Astrocyte (in vitro differentiated cells and primary cell): ENCODE results near the gene F7. TPM values are rescaled to one million over a fixed set of nuclear protein-coding genes. Genes with fewer than 3 reads are reported as not detected.

Experiments
- DNase-seq: peaks from one replicate; pipeline ENCODE4 v3.0.0-alpha.2; 2010; ENCODE audit warnings: low read depth
- FAIRE-seq: peaks from 2 replicates; lab custom pipeline; 2011; peaks lifted over from hg19 to GRCh38; lab: Jason Lieb, UNC
- H2AFZ ChIP-seq: 2 replicates; pipeline ENCODE4 v1.6.0; 2012; ENCODE audit warnings: low read depth, low read length, inconsistent platforms
- H3K27ac ChIP-seq: 2 replicates; pipeline ENCODE4 v1.5.1; 2011; ENCODE audit warnings: low read depth, low read length, inconsistent platforms
- H3K27me3 ChIP-seq: 2 replicates; pipeline ENCODE4 v1.6.0; 2011; ENCODE audit warnings: low read length, inconsistent platforms; ENCODE audit not compliant: insufficient read depth
- H3K36me3 ChIP-seq: 2 replicates; pipeline ENCODE4 v1.5.1; 2011; ENCODE audit warnings: low read length, inconsistent platforms; ENCODE audit not compliant: insufficient read depth
- H3K4me1 ChIP-seq: 2 replicates; pipeline ENCODE4 v1.5.1; 2011; ENCODE audit warnings: low read length, inconsistent platforms; ENCODE audit not compliant: insufficient read depth
- H3K4me2 ChIP-seq: 2 replicates; pipeline ENCODE4 v1.6.0; 2012; ENCODE audit warnings: low read length, inconsistent platforms
- H3K4me3 ChIP-seq: 2 replicates; pipeline ENCODE4 v1.5.1; 2011; ENCODE audit warnings: low read depth, mild to moderate bottlenecking, low read length, inconsistent platforms; ENCODE audit not compliant: insufficient read depth
- H3K79me2 ChIP-seq: 2 replicates; pipeline ENCODE4 v1.6.0; 2012; ENCODE audit warnings: mild to moderate bottlenecking, low read length, inconsistent platforms; ENCODE audit not compliant: insufficient read depth
- H3K9ac ChIP-seq: 2 replicates; pipeline ENCODE4 v1.6.0; 2012; ENCODE audit warnings: mild to moderate bottlenecking, low read length, inconsistent platforms
- H3K9me3 ChIP-seq: 2 replicates; pipeline ENCODE4 v1.5.1; 2012; ENCODE audit warnings: low read depth, mild to moderate bottlenecking, low read length, inconsistent platforms; ENCODE audit not compliant: insufficient read depth
- H4K20me1 ChIP-seq: 2 replicates; pipeline ENCODE4 v1.6.0; 2012; ENCODE audit warnings: low read length, inconsistent platforms; ENCODE audit not compliant: insufficient read depth
- H3K27ac Mint-ChIP-seq: one replicate; pipeline ENCODE4 v1.8.0; 2021; ENCODE audit warnings: mild to moderate bottlenecking, mixed read lengths; ENCODE audit not compliant: unreplicated experiment
- H3K27me3 Mint-ChIP-seq: one replicate; pipeline ENCODE4 v1.8.0; 2021; ENCODE audit warnings: low read depth, mixed read lengths; ENCODE audit not compliant: unreplicated experiment
- H3K36me3 Mint-ChIP-seq: one replicate; pipeline ENCODE4 v1.8.0; 2021; ENCODE audit warnings: low read depth, mixed read lengths; ENCODE audit not compliant: unreplicated experiment
- H3K4me1 Mint-ChIP-seq: one replicate; pipeline ENCODE4 v1.8.0; 2021; ENCODE audit warnings: low read depth, mixed read lengths; ENCODE audit not compliant: unreplicated experiment
- H3K4me3 Mint-ChIP-seq: one replicate; pipeline ENCODE4 v1.8.0; 2021; ENCODE audit warnings: mild to moderate bottlenecking, moderate library complexity, mixed read lengths; ENCODE audit not compliant: unreplicated experiment
- H3K9me3 Mint-ChIP-seq: one replicate; pipeline ENCODE4 v1.8.0; 2021; ENCODE audit warnings: mild to moderate bottlenecking, mixed read lengths; ENCODE audit not compliant: unreplicated experiment
- CTCF ChIP-seq: IDR thresholded peaks from 2 replicates; pipeline ENCODE4 v1.5.1; 2011; ENCODE audit warnings: low read depth, mild to moderate bottlenecking, inconsistent platforms, low read length, moderate library complexity; ENCODE audit not compliant: insufficient read depth
- EZH2 ChIP-seq: IDR thresholded peaks from 2 replicates; pipeline ENCODE4 v1.6.1; 2012; ENCODE audit warnings: mild to moderate bottlenecking, low read length, inconsistent platforms; ENCODE audit not compliant: insufficient read depth
- total RNA-seq: library from RNA; stranded (reverse); gene quantifications from 2 replicates; pipeline ENCODE4 v1.2.1, GENCODE V29; 2021

Gene F7
- total RNA-seq, 1 donor from 2014 or later: not detected

- H3K79me2 ChIP-seq: no peaks in the 10 kb centered on the region
- Mint-ChIP-seq H3K4me1 (no peaks in the 10 kb centered on the region), H3K27me3 (peaks cover 7% of the 10 kb centered on the region), H3K4me3 (no peak overlapping the region), H3K36me3 (no peaks in the 10 kb centered on the region), H3K27ac (no peak overlapping the region), H3K9me3 (no peaks in the 10 kb centered on the region)
- H2AFZ ChIP-seq: no peak overlapping the region
- H3K9me3 ChIP-seq: no peaks in the 10 kb centered on the region
- FAIRE-seq (no peak), DNase-seq (no peak)
- TF ChIP-seq CTCF: no peak
- no peak for TF ChIP-seq EZH2
- no peak overlapping the region for H3K4me2 ChIP-seq
- H3K36me3 ChIP-seq: no peaks in the 10 kb centered on the region
- no peak overlapping the region for H3K27ac ChIP-seq
- H3K4me3 ChIP-seq: no peak overlapping the region
- no peaks in the 10 kb centered on the region for H3K4me1 ChIP-seq
- H3K9ac ChIP-seq: no peak overlapping the region
- H4K20me1 ChIP-seq: no peaks in the 10 kb centered on the region
- H3K27me3 ChIP-seq: peaks cover 3% of the 10 kb centered on the region
Observed at GRCh38 chr13:113069861-113070805, 35.5 kb upstream of the F7 start.

GRCh38 chr13:113070855-113071254, 34.7 kb upstream of the F7 start:
- Histone ChIP-seq H3K9me3 (no peaks in the 10 kb centered on the region), H4K20me1 (no peaks in the 10 kb centered on the region), H3K4me3 (no peak overlapping the region), H3K36me3 (no peaks in the 10 kb centered on the region), H2AFZ (no peak overlapping the region), H3K79me2 (no peaks in the 10 kb centered on the region), H3K4me1 (no peaks in the 10 kb centered on the region), H3K9ac (no peak overlapping the region), H3K27me3 (peaks cover 3% of the 10 kb centered on the region), H3K27ac (no peak overlapping the region), H3K4me2 (no peak overlapping the region)
- no peak for TF ChIP-seq CTCF
- no peak for TF ChIP-seq EZH2
- FAIRE-seq (no peak), DNase-seq (no peak)
- Mint-ChIP-seq H3K9me3 (no peaks in the 10 kb centered on the region), H3K27me3 (peaks cover 7% of the 10 kb centered on the region), H3K4me1 (no peaks in the 10 kb centered on the region), H3K36me3 (no peaks in the 10 kb centered on the region), H3K4me3 (no peak overlapping the region), H3K27ac (no peak overlapping the region)

- no peaks in the 10 kb centered on the region for H3K4me1 Mint-ChIP-seq
- Histone ChIP-seq H3K4me2 (no peak overlapping the region), H2AFZ (no peak overlapping the region), H3K9ac (no peak overlapping the region), H3K27me3 (peaks cover 3% of the 10 kb centered on the region), H3K4me3 (no peak overlapping the region), H3K4me1 (no peaks in the 10 kb centered on the region), H3K9me3 (no peaks in the 10 kb centered on the region), H4K20me1 (no peaks in the 10 kb centered on the region), H3K79me2 (no peaks in the 10 kb centered on the region), H3K36me3 (no peaks in the 10 kb centered on the region), H3K27ac (no peak overlapping the region)
- no peaks in the 10 kb centered on the region for H3K9me3 Mint-ChIP-seq
- no peak for TF ChIP-seq CTCF
- no peak for TF ChIP-seq EZH2
- no peaks in the 10 kb centered on the region for H3K36me3 Mint-ChIP-seq
- H3K27ac Mint-ChIP-seq: no peak overlapping the region
- DNase-seq (no peak), FAIRE-seq (no peak)
- H3K4me3 Mint-ChIP-seq: no peak overlapping the region
- H3K27me3 Mint-ChIP-seq: peaks cover 5% of the 10 kb centered on the region
Observed at GRCh38 chr13:113072376-113072775, 33.2 kb upstream of the F7 start.
